GM23248 (cell line): ENCODE data around the gene ANO6.

Source experiments
- EZH2 ChIP-seq: fragments of 200-600 bp; sonication (generic); IDR thresholded peaks from 2 replicates; pipeline ENCODE4 v1.6.1; 2018; ENCODE audit warnings: antibody characterized with exemption, mild to moderate bottlenecking; ENCODE audit not compliant: insufficient read depth, poor library complexity, severe bottlenecking
- EZH2phosphoT487 ChIP-seq: fragments of 200-600 bp; sonication (generic); IDR thresholded peaks from 2 replicates; pipeline ENCODE4 v1.6.1; 2018; ENCODE audit warnings: antibody characterized with exemption, moderate library complexity, mild to moderate bottlenecking, low read depth; ENCODE audit not compliant: insufficient read depth

- TF ChIP-seq EZH2 (no peak), EZH2phosphoT487 (no peak)
These were observed 173.5 kb downstream of the ANO6 start for GRCh38 chr12:45389426-45389825.
